Left cardiac atrium (tissue), 4 donors: ENCODE results near the gene HECW1. TPM values are rescaled to one million over a fixed set of nuclear protein-coding genes. Genes with fewer than 3 reads are reported as not detected.
"Not testable (repeated sequence)": the region's sequence is repeated elsewhere in the genome, so short reads cannot be mapped to it uniquely, and the experiment has no call there.

Source experiments
- ATAC-seq, 2 donors: fragments of 200-7000 bp; cut with Tn5 transposase; one replicate each; pipeline ENCODE4 v1.9.1; 2020; ENCODE audit warnings: mild to moderate bottlenecking in 2 of 2, moderate library complexity in 2 of 2
- DNase-seq: peaks from one replicate; pipeline ENCODE4 v3.0.0-alpha.2; 2020
- intact Hi-C, 2 donors: fragments of 100-400 bp; cut with DNase I; formaldehyde crosslinking; loops; one replicate each; pipeline versions ENCODE4 v1.14.1 to v1.15.1; 2022 to 2023
- total RNA-seq, 2 donors: library from RNA; stranded (reverse); fragmentation: NEBNext Ultra II Directional; extraction: Animal tissue kit (Norgen Biotek cat#: 25700); gene quantifications; one replicate each; pipeline ENCODE4 v1.2.1, GENCODE V29; 2021
- donor health status: DM: no; HTN: yes; CAD: no.
- donor health status: DM: no; HTN: yes; CAD: no; lungs with severe emphysema.
- donor health status: DM: yes; HTN: yes; CAD: no.
- donor health status: Dilated cardiomyopathy.

Gene HECW1
- total RNA-seq, 2 donors from 2014 or later = not detected

GRCh38 chr7:43318188-43318770, 205.8 kb downstream of the HECW1 start:
- intact Hi-C loops = no loop called here
- DNase-seq (no peak), ATAC-seq (peak; percentile 47 to 67)

GRCh38 chr7:43325595-43325994, 213.1 kb downstream of the HECW1 start:
- intact Hi-C loops = no loop called here
- ATAC-seq (no peak), DNase-seq (no peak)

GRCh38 chr7:43328336-43328735, 215.9 kb downstream of the HECW1 start:
- no peak for DNase-seq
- ATAC-seq = no peak
- intact Hi-C loops = no loop called here

- no peak for ATAC-seq
- DNase-seq = no peak
- intact Hi-C loops = no loop called here
Measured at GRCh38 chr7:43328785-43329380, 216.4 kb downstream of the HECW1 start.

GRCh38 chr7:43332193-43332796, 219.8 kb downstream of the HECW1 start:
- DNase-seq = no peak
- intact Hi-C loops = no loop called here
- no peak for ATAC-seq

GRCh38 chr7:43337191-43337590, 224.7 kb downstream of the HECW1 start:
- DNase-seq = no peak
- intact Hi-C loops = no loop called here

GRCh38 chr7:43337811-43338210, 225.4 kb downstream of the HECW1 start:
- intact Hi-C loops = no loop called here
- ATAC-seq = no peak
- no peak for DNase-seq

More at GRCh38 chr7:43337191-43337590, 224.7 kb downstream of the HECW1 start:
- no peak for ATAC-seq

DNA sequence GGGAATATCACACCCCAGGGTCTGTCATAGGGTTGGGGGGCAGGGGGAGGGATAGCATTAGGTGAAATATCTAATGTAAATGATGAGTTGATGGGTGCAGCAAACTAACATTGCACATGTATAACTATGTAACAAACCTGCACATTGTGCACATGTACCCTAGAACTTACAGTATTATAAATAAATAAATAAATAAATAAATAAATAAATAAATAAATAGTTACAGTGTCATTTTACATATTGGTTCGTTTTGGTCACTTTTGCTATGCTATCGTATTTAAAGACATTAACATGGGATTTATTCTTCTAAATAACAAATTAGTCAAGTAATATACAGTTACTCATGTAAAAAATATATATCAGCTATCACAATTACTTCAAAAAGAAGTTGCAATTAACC, 228.7 kb downstream of the HECW1 start:
- ATAC-seq = no peak
- no peak for DNase-seq
- intact Hi-C loops = no loop called here

DNA sequence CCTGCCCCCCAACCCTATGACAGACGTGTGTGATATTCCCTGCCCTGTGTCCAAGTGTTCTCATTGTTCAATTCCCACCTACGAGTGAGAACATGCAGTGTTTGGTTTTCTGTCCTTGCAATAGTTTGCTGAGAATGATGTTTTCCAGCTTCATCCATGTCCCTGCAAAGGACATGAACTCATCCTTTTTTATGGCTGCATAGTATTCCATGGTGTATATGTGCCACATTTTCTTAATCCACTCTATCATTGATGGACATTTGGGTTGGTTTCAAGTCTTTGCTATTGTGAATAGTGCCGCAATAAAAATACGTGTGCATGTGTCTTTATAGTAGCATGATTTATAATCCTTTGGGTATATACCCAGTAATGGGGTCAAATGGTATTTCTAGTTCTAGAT, 231.0 kb downstream of the HECW1 start:
- ATAC-seq, DNase-seq, intact Hi-C loops: not testable (repeated sequence)

- intact Hi-C loops, DNase-seq, ATAC-seq: not testable (repeated sequence)
Measured at GRCh38 chr7:43345696-43346095, 233.2 kb downstream of the HECW1 start.

GRCh38 chr7:43351683-43352082, 239.2 kb downstream of the HECW1 start:
- intact Hi-C loops = no loop called here

DNA sequence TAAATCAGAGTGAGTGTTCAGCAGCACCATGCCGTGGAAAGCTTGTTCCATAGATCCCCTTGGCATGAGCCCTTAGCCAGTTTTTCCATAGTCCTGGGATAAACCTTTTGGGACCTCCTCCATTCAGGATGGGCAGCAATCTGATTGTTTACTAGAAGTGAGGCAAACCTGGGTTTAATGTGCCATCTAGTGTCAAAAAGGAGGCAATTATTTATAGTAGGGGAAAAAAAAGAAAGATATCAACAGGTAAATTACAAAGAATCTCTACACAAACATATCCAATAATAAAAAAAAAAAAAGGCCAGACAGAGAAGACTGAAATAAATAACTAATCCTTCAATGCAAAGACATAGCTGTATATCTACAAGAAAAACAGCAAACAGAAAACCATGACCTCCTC, 241.5 kb downstream of the HECW1 start:
- DNase-seq = no peak
- no peak for ATAC-seq
- intact Hi-C loops = no loop called here

More at GRCh38 chr7:43351683-43352082, 239.2 kb downstream of the HECW1 start:
- ATAC-seq = no peak
- DNase-seq = no peak

GRCh38 chr7:43362652-43363034, 250.2 kb downstream of the HECW1 start:
- ATAC-seq (no peak), DNase-seq (peak; percentile 23)
- intact Hi-C loops = no loop called here

- intact Hi-C loops = no loop called here
- ATAC-seq (no peak), DNase-seq (no peak)
Measured at GRCh38 chr7:43363035-43363791, 250.8 kb downstream of the HECW1 start.

GRCh38 chr7:43364391-43364790, 251.9 kb downstream of the HECW1 start:
- intact Hi-C loops = no loop called here
- ATAC-seq = no peak
- DNase-seq = no peak

- intact Hi-C loops = no loop called here
- ATAC-seq = no peak
- no peak for DNase-seq
Measured at GRCh38 chr7:43372676-43373355, 260.4 kb downstream of the HECW1 start.

GRCh38 chr7:43377196-43377960, 264.9 kb downstream of the HECW1 start:
- ATAC-seq (no peak), DNase-seq (no peak)
- intact Hi-C loops = no loop called here

DNA sequence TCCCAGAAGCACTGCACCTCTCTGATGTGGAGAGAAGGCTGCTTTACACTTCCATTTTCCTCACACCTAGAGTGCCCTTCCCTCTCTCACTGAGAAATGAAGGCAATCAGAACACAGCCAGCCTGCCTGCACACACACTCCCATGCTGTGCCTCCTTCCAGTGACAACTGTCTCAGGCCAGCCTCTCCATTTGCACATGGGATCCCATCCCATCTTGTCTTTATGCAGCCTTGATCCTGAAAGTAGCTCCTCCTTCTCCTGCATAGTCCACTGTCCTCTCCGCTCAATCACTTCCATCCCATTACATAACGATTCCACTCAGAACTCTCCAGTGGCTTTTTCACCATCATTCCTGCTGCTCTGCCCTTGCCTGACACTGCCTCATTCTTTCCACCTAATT, 266.8 kb downstream of the HECW1 start:
- ATAC-seq (no peak), DNase-seq (no peak)
- intact Hi-C loops = no loop called here
